ENCODE results near the gene NTSR1.

GRCh38 chr20:62800314-62801259 lies 92.0 kb downstream of the NTSR1 start:
- TF ChIP-seq, protein P1, sequence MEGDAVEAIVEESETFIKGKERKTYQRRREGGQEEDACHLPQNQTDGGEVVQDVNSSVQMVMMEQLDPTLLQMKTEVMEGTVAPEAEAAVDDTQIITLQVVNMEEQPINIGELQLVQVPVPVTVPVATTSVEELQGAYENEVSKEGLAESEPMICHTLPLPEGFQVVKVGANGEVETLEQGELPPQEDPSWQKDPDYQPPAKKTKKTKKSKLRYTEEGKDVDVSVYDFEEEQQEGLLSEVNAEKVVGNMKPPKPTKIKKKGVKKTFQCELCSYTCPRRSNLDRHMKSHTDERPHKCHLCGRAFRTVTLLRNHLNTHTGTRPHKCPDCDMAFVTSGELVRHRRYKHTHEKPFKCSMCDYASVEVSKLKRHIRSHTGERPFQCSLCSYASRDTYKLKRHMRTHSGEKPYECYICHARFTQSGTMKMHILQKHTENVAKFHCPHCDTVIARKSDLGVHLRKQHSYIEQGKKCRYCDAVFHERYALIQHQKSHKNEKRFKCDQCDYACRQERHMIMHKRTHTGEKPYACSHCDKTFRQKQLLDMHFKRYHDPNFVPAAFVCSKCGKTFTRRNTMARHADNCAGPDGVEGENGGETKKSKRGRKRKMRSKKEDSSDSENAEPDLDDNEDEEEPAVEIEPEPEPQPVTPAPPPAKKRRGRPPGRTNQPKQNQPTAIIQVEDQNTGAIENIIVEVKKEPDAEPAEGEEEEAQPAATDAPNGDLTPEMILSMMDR (conservative IDR thresholded peaks at IDR 0.05): no peak
- no peak for TF ChIP-seq EZH2 (IDR thresholded peaks at IDR 0.05; ENCODE audit: low read depth)

Measured in PC-9 (cell line).